MCF 10A (cell line): ENCODE data around the gene AUH. TPM values are rescaled to one million over a fixed set of nuclear protein-coding genes. Genes with fewer than 3 reads are reported as not detected.

Source experiments
- BruUV-seq: library from RNA; stranded (reverse); fragments of 400-500 nt; replicated peaks from 2 replicates; lab custom pipeline; 2021; lab: Mats Ljungman, UMichigan
- CTCF ChIA-PET: fragments of 300-600 bp; sonication (Branson Sonifier 250); formaldehyde crosslinking; extraction: SDS; loops from one replicate; lab custom pipeline; 2021; ENCODE audit warnings: antibody characterized with exemption, inconsistent platforms; lab: Yijun Ruan, JAX
- POLR2A ChIA-PET: fragments of 300-600, 350-650 bp; sonication (Branson Sonifier 250); formaldehyde crosslinking; extraction: SDS; loops from one replicate; lab custom pipeline; 2020; ENCODE audit warnings: antibody characterized with exemption, inconsistent platforms; lab: Yijun Ruan, JAX
- DNase-seq: peaks from one replicate; pipeline ENCODE4 v3.0.0-alpha.2; 2018; ENCODE audit not compliant: unreplicated experiment
- H3K27ac Mint-ChIP-seq: one replicate; pipeline ENCODE4 v1.8.0; 2022; ENCODE audit warnings: mild to moderate bottlenecking, low read depth, mixed read lengths; ENCODE audit not compliant: unreplicated experiment
- H3K27me3 Mint-ChIP-seq: one replicate; pipeline ENCODE4 v1.8.0; 2022; ENCODE audit warnings: mixed read lengths; ENCODE audit not compliant: insufficient read depth, unreplicated experiment
- H3K36me3 Mint-ChIP-seq: one replicate; pipeline ENCODE4 v1.8.0; 2022; ENCODE audit warnings: mild to moderate bottlenecking, moderate library complexity, mixed read lengths; ENCODE audit not compliant: insufficient read depth, unreplicated experiment
- H3K4me1 Mint-ChIP-seq: one replicate; pipeline ENCODE4 v1.8.0; 2022; ENCODE audit warnings: mixed read lengths; ENCODE audit not compliant: insufficient read depth, unreplicated experiment
- H3K4me3 Mint-ChIP-seq: one replicate; pipeline ENCODE4 v1.8.0; 2022; ENCODE audit warnings: mild to moderate bottlenecking, moderate library complexity, mixed read lengths; ENCODE audit not compliant: unreplicated experiment
- H3K9me3 Mint-ChIP-seq: one replicate; pipeline ENCODE4 v1.8.0; 2022; ENCODE audit warnings: mixed read lengths; ENCODE audit not compliant: unreplicated experiment
- CTCF ChIP-seq: fragments of 200-600 bp; IDR thresholded peaks from one replicate; pipeline ENCODE4 v1.8.0; 2022; ENCODE audit warnings: antibody characterized with exemption, mild to moderate bottlenecking; ENCODE audit not compliant: unreplicated experiment
- intact Hi-C: fragments of 100-400 bp; cut with micrococcal nuclease; formaldehyde crosslinking; loops from 2 replicates; pipeline ENCODE4 v1.14.1; 2022
- total RNA-seq: library from RNA; stranded (reverse); gene quantifications from 2 replicates; pipeline ENCODE4 v1.2.3, GENCODE V29; 2022

Gene AUH
- total RNA-seq, 1 experiment from 2014 or later: 20.9 TPM

DNA sequence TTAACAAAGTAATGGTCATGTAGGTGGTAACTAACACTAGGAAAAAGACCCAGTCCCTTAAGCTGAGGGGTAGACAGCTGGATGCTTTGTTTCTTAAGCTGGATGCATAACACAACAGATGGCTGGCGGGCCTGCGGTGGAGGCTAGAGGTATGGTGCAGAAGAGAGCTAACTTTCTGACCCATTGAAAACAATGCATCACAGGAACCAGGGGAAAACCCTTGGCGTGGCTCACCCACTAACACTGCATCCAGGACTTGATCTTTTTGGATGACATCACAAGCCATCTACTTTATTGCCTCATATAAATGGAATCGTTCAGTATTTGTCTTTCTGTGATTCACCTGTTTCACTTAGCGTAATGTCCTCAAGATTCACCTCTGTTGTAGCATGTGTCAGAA is 138.7 kb downstream of the AUH start:
- Mint-ChIP-seq H3K36me3 (peaks cover 11% of the 10 kb centered on the region), H3K27me3 (no peaks in the 10 kb centered on the region), H3K4me1 (no peaks in the 10 kb centered on the region), H3K9me3 (no peaks in the 10 kb centered on the region), H3K4me3 (no peak overlapping the region), H3K27ac (no peak overlapping the region)
- ChIA-PET CTCF (interaction anchor here (1.2 kb wide), 1 partner anchor 206 kb away, joined by 5 read pairs; no protein-coding TSS in a partner anchor), POLR2A (no interaction called here)
- no peak for TF ChIP-seq CTCF
- intact Hi-C loops: no loop called here
- no TSS peak for BruUV-seq
- DNase-seq: no peak

DNA sequence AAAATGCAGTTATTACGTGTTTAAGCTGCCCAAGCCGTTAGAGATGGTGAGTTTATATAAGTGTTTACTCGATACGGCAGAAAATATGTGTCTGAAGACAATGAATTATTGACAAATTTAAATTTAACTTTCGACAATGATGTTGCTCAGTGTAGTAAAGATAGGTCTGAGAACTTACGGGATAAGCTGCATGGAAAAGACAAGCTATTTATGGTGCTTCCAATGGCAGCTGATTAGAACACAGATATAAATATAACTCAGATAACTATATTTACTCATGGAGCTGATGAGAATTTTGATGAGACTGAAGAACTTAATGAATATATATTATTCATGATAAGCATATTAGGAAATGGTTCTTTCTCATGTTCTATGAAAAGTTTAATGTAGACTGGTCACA is 139.3 kb downstream of the AUH start:
- Mint-ChIP-seq H3K27me3 (no peaks in the 10 kb centered on the region), H3K27ac (no peak overlapping the region), H3K4me1 (no peaks in the 10 kb centered on the region), H3K9me3 (no peaks in the 10 kb centered on the region), H3K4me3 (no peak overlapping the region), H3K36me3 (peaks cover 17% of the 10 kb centered on the region)
- no peak for TF ChIP-seq CTCF
- CTCF ChIA-PET: interaction anchor here (1.2 kb wide), 1 partner anchor 207 kb away, joined by 5 read pairs; no protein-coding TSS in a partner anchor
- POLR2A ChIA-PET: interaction anchor here (0.7 kb wide), 1 partner anchor 207 kb away, joined by 3 read pairs; no protein-coding TSS in a partner anchor
- no TSS peak for BruUV-seq
- intact Hi-C loops: no loop called here
- no peak for DNase-seq

DNA sequence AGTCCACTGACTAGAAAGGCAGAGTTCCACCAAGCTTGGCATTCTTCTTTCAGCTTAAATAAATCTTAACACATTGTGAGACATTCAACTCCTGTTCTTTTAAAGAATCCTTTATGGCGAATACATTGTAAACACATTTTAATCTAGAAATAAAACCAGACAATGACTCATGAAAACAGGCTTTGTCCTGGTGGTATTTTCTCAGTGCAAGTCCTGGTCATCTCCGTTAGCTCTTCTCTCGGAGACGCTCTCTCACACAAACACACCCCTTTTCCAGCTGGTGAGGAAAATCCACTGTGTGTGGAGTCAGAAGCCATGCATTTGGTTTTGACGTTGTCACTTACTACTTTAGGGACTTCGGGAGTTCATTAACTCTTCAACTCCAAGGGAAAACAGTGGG is 140.4 kb downstream of the AUH start:
- no peak for TF ChIP-seq CTCF
- Mint-ChIP-seq H3K4me1 (no peaks in the 10 kb centered on the region), H3K4me3 (no peak overlapping the region), H3K36me3 (peaks cover 21% of the 10 kb centered on the region), H3K27me3 (no peaks in the 10 kb centered on the region), H3K27ac (no peak overlapping the region), H3K9me3 (no peaks in the 10 kb centered on the region)
- ChIA-PET POLR2A (no interaction called here), CTCF (interaction anchor here (0.6 to 1.2 kb wide), 3 partner anchors 14 to 1377 kb away, joined by 3 read pairs; no protein-coding TSS in a partner anchor)
- BruUV-seq: no TSS peak
- no peak for DNase-seq
- intact Hi-C loops: no loop called here

GRCh38 chr9:91220491-91221135 is 141.1 kb downstream of the AUH start:
- BruUV-seq: no TSS peak
- DNase-seq: no peak
- H3K27me3 Mint-ChIP-seq: no peaks in the 10 kb centered on the region
- H3K9me3 Mint-ChIP-seq: no peaks in the 10 kb centered on the region
- intact Hi-C loops: no loop called here
- H3K4me1 Mint-ChIP-seq: no peaks in the 10 kb centered on the region
- H3K27ac Mint-ChIP-seq: no peak overlapping the region
- POLR2A ChIA-PET: no interaction called here
- no peak for TF ChIP-seq CTCF
- H3K4me3 Mint-ChIP-seq: no peak overlapping the region
- peaks cover 21% of the 10 kb centered on the region for H3K36me3 Mint-ChIP-seq
- CTCF ChIA-PET: interaction anchor here (1.2 kb wide), 1 partner anchor 34 kb away, joined by 3 read pairs; no protein-coding TSS in a partner anchor
